ENCODE measurements around the gene OR10T2.

DNA sequence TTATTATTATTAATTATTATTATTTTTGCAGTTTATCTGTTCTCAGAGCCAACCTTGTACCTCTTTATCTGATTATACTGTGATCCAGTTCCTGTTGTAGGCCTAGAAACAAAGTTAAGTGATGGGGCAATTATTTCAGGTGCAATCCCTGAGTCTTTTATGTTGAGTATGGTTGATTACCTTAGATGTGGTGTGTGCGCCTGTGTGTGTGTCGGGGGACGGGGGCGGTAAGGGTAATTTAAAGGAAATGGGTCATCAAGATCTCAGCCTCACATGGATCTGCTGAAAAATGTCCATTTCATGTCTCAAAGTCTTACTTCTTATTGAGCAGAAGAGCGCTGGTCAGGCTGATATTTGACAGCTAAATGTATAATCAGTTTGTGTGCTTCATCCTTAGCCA is 7.8 kb upstream of the OR10T2 start:
- TF ChIP-seq, protein P1, sequence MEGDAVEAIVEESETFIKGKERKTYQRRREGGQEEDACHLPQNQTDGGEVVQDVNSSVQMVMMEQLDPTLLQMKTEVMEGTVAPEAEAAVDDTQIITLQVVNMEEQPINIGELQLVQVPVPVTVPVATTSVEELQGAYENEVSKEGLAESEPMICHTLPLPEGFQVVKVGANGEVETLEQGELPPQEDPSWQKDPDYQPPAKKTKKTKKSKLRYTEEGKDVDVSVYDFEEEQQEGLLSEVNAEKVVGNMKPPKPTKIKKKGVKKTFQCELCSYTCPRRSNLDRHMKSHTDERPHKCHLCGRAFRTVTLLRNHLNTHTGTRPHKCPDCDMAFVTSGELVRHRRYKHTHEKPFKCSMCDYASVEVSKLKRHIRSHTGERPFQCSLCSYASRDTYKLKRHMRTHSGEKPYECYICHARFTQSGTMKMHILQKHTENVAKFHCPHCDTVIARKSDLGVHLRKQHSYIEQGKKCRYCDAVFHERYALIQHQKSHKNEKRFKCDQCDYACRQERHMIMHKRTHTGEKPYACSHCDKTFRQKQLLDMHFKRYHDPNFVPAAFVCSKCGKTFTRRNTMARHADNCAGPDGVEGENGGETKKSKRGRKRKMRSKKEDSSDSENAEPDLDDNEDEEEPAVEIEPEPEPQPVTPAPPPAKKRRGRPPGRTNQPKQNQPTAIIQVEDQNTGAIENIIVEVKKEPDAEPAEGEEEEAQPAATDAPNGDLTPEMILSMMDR (IDR thresholded peaks at IDR 0.05), result no peak
- no peak for TF ChIP-seq POLR2A (IDR thresholded peaks at IDR 0.05)
- TF ChIP-seq EP300 (IDR thresholded peaks at IDR 0.05), result no peak
